DOHH2 (cell line): ENCODE results near the gene PLCD1.
"Not testable (repeated sequence)": the region's sequence is repeated elsewhere in the genome, so short reads cannot be mapped to it uniquely, and the experiment has no call there.

Experiments used
- CTCF ChIP-seq: fragments of 200-600 bp; sonication (generic); IDR thresholded peaks from one replicate; pipeline ENCODE4 v1.5.1; 2014; ENCODE audit warnings: antibody characterized with exemption, mild to moderate bottlenecking, low read depth, low read length; ENCODE audit not compliant: poor library complexity, severe bottlenecking
- EZH2phosphoT487 ChIP-seq: fragments of 200-600 bp; sonication (generic); IDR thresholded peaks from 2 replicates; pipeline ENCODE4 v1.6.1; 2017; ENCODE audit warnings: borderline replicate concordance, mild to moderate bottlenecking, antibody characterized with exemption, low read length, moderate library complexity, mixed read lengths

- not testable (repeated sequence) for TF ChIP-seq CTCF, EZH2phosphoT487
These were observed 47.6 kb upstream of the PLCD1 start for GRCh38 chr3:38077073-38077472.
